NCI-H1092 (cell line): Measurements from ENCODE around the gene TNFRSF12A.
"Not testable (repeated sequence)": the region's sequence is repeated elsewhere in the genome, so short reads cannot be mapped to it uniquely, and the experiment has no call there.

Experiments used
- DNase-seq: peaks from one replicate; lab custom pipeline; 2025; lab: John Stamatoyannopoulos, UW

Gene TNFRSF12A

DNA sequence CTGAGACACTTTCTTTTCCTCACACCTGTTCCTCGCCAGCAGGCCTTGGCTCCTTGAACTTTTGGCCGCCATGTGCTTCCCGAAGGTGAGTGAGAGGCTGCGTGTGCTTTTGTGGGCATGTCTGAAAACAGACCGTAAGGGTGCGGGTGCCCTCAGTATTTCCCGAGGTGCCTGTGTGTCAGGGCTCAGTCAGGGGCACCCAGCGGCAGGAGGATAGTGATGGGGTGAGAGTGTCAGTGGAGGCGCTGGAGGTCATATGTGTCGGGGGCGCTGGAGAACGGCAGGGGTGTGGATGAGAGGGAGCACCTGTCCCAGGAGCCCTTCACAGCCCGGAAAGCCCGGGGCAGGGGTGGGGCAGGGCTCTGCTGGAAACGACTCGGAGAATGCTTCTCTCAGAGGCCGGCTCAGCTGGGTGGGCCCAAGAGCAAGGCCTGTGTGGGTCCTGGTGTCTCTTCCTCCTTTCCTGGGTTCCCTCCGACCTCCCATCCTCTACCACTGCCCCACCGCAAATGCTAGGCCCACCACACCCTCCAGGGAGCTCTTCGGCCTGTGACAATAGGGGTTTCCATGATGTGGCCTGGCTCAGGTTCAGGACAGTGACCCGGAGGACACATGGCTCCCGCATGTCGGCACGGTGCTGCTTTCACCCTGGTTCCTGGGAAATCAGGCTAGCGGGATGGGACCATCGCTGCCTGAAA lies 45.7 kb downstream of the TNFRSF12A start:
- DNase-seq: no peak

DNA sequence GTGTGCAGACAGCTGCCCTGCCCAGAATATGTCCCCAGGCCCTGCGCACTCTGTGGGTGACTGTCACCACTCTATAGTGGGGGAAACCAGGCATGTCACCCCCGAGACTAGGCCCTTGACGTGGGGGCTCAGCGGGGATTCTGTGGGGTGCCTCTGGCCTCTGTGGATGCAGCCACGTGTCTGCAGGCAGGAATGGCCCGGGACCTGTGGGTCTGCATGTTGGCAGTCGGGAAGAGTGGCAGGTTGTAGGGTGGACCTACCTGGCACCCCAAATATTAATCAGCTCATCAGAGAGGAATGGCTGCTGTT lies 46.2 kb downstream of the TNFRSF12A start:
- no peak for DNase-seq

DNA sequence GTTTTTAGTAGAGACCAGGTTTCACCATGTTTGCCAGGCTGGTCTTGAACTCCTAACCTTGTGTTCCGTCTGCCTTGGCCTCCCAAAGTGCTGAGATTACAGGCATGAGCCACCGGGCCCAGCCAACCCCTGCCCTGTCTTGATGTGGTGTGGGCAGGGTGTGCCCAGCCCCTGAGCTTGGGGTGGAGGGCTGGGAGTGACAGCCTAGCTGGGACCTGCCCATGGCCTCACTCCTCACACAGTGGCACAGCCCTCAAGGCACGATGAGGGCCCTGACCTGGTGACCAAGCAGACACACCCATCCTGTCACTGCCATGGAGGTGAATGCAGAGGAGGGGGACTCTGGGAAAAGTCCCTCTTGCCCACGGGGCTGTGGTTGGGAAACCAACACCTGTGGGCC lies 48.3 kb downstream of the TNFRSF12A start:
- no peak for DNase-seq

DNA sequence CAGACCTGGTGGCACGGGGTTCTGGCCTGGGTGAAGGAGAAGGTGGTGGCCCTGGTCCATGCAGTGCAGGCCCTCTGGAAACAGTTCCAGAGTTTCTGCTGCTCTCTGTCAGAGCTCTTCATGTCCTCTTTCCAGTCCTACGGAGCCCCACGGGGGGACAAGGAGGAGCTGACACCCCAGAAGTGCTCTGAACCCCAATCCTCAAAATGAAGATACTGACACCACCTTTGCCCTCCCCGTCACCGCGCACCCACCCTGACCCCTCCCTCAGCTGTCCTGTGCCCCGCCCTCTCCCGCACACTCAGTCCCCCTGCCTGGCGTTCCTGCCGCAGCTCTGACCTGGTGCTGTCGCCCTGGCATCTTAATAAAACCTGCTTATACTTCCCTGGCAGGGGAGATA lies 49.0 kb downstream of the TNFRSF12A start:
- not testable (repeated sequence) for DNase-seq

DNA sequence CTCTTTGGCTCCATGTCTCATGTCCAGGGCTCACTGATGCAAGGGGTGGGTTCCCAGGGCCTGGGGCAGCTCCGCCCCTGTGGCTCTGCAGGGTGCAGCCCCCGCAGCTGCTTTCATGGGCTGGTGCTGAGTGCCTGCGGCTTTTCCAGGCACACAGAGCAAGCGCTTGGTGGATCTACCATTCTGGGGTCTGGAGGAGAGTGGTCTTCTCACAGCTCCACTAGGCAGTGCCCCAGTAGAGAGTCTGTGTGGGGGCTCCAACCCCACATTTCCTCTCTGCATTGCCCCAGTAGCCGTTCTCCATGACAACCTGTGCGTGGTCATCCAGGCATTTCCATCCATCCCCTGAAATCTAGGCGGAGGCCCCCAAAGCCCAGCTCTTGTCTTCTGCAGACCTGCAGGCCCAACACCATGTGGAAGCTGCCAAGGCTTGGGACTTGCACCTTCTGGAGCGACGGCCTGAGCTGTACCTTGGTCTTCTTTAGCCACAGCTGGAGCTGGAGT lies 50.5 kb downstream of the TNFRSF12A start:
- DNase-seq: no peak

DNA sequence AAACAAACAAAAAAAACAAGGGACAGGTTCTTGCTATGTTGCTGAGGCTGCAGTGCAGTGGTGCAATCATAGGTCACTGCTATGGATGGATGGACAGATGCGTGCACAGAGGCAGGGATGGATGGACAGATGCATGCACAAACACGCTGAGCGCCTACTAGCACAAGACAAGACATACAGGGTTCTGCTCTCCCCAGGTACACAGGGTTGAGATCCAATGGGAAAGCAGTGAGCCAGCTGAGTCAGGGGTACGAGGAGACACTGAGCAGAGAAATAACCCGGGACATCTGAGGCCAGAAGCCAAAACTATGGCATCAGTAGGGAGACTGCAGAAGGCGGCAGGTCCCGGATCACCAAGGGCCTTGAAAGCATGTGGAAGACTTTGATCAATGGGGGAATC lies 51.5 kb downstream of the TNFRSF12A start:
- no peak for DNase-seq
